Activated CD8-positive, alpha-beta T cell treated with anti-CD3 and anti-CD28 coated beads for 36 hours (primary cell): ENCODE data around the gene KIRREL3. TPM values are rescaled to one million over a fixed set of nuclear protein-coding genes. Genes with fewer than 3 reads are reported as not detected.

Source experiments
- ATAC-seq: fragments of 200-7000 bp; cut with Tn5 transposase; one replicate; pipeline ENCODE4 v1.10.0; 2021; ENCODE audit warnings: mild to moderate bottlenecking, moderate library complexity
- CTCF ChIA-PET: fragments of 350-600 bp; sonication (Branson Sonifier 250); formaldehyde crosslinking; loops from one replicate; lab custom pipeline; 2021; ENCODE audit warnings: antibody characterized with exemption; lab: Charles Lee
- POLR2A ChIA-PET: fragments of 350-600 bp; sonication (Branson Sonifier 250); formaldehyde crosslinking; loops from one replicate; lab custom pipeline; 2021; ENCODE audit warnings: antibody characterized with exemption; lab: Charles Lee
- DNase-seq: peaks from one replicate; pipeline ENCODE4 v3.0.0-alpha.2; 2020
- H3K27ac Mint-ChIP-seq: one replicate; pipeline ENCODE4 v1.8.0; 2021; ENCODE audit warnings: mild to moderate bottlenecking, mixed read lengths
- H3K27me3 Mint-ChIP-seq: one replicate; pipeline ENCODE4 v1.8.0; 2021; ENCODE audit warnings: mixed read lengths
- H3K36me3 Mint-ChIP-seq: one replicate; pipeline ENCODE4 v1.8.0; 2021; ENCODE audit warnings: low read depth, mixed read lengths
- H3K4me1 Mint-ChIP-seq: one replicate; pipeline ENCODE4 v1.8.0; 2021; ENCODE audit warnings: low read depth, mixed read lengths
- H3K4me3 Mint-ChIP-seq: one replicate; pipeline ENCODE4 v1.8.0; 2021; ENCODE audit warnings: mild to moderate bottlenecking, moderate library complexity, mixed read lengths
- H3K9me3 Mint-ChIP-seq: one replicate; pipeline ENCODE4 v1.8.0; 2021; ENCODE audit warnings: mixed read lengths
- CTCF ChIP-seq: fragments of 200-600 bp; IDR thresholded peaks from one replicate; pipeline ENCODE4 v1.8.0; 2022; ENCODE audit warnings: antibody characterized with exemption, mild to moderate bottlenecking
- intact Hi-C: fragments of 100-400 bp; cut with micrococcal nuclease; formaldehyde crosslinking; loops from one replicate; pipeline ENCODE4 v1.10.0; 2022
- total RNA-seq, 2 experiments: library from RNA; stranded (reverse); gene quantifications; one replicate each; pipeline ENCODE4 v1.2.3, GENCODE V29; 2021

The KIRREL3 gene
- total RNA-seq, 2 experiments from 2014 or later, result not detected

- Mint-ChIP-seq H3K4me1 (peaks cover 22% of the 10 kb centered on the region), H3K27ac (no peak overlapping the region), H3K9me3 (no peaks in the 10 kb centered on the region), H3K27me3 (peaks cover 4% of the 10 kb centered on the region), H3K36me3 (no peaks in the 10 kb centered on the region), H3K4me3 (no peak overlapping the region)
- POLR2A ChIA-PET, result no interaction called here
- no peak for TF ChIP-seq CTCF
- ATAC-seq (no peak), DNase-seq (no peak)
- CTCF ChIA-PET, result no interaction called here
- intact Hi-C loops, result no loop called here
Observed at GRCh38 chr11:126461996-126462395, 538.6 kb downstream of the KIRREL3 start.

- ChIA-PET CTCF (no interaction called here), POLR2A (no interaction called here)
- ATAC-seq (no peak), DNase-seq (no peak)
- TF ChIP-seq CTCF, result no peak
- H3K4me1 Mint-ChIP-seq, result peaks cover 15% of the 10 kb centered on the region
- H3K4me3 Mint-ChIP-seq, result no peak overlapping the region
- no peaks in the 10 kb centered on the region for H3K9me3 Mint-ChIP-seq
- no peak overlapping the region for H3K27ac Mint-ChIP-seq
- H3K36me3 Mint-ChIP-seq, result no peaks in the 10 kb centered on the region
- peaks cover 2% of the 10 kb centered on the region for H3K27me3 Mint-ChIP-seq
- intact Hi-C loops, result no loop called here
Observed at GRCh38 chr11:126461096-126461440, 539.5 kb downstream of the KIRREL3 start.

GRCh38 chr11:126460417-126461095 lies 540.0 kb downstream of the KIRREL3 start:
- Mint-ChIP-seq H3K27ac (no peak overlapping the region), H3K9me3 (no peaks in the 10 kb centered on the region), H3K4me3 (no peak overlapping the region), H3K4me1 (peaks cover 10% of the 10 kb centered on the region), H3K36me3 (no peaks in the 10 kb centered on the region), H3K27me3 (peaks cover 2% of the 10 kb centered on the region)
- POLR2A ChIA-PET, result no interaction called here
- CTCF ChIA-PET, result no interaction called here
- intact Hi-C loops, result no loop called here
- no peak for TF ChIP-seq CTCF
- DNase-seq (no peak), ATAC-seq (no peak)

- ATAC-seq (no peak), DNase-seq (no peak)
- H3K36me3 Mint-ChIP-seq, result no peaks in the 10 kb centered on the region
- intact Hi-C loops, result no loop called here
- no peak overlapping the region for H3K4me3 Mint-ChIP-seq
- peaks cover 4% of the 10 kb centered on the region for H3K4me1 Mint-ChIP-seq
- TF ChIP-seq CTCF, result no peak
- H3K27me3 Mint-ChIP-seq, result peaks cover 2% of the 10 kb centered on the region
- ChIA-PET POLR2A (no interaction called here), CTCF (interaction anchor here (1.2 kb wide), 1 partner anchor 21 kb away, joined by 6 read pairs; no protein-coding TSS in a partner anchor)
- H3K27ac Mint-ChIP-seq, result no peak overlapping the region
- no peaks in the 10 kb centered on the region for H3K9me3 Mint-ChIP-seq
Observed at GRCh38 chr11:126459691-126460281, 540.8 kb downstream of the KIRREL3 start.

- Mint-ChIP-seq H3K4me1 (no peaks in the 10 kb centered on the region), H3K4me3 (no peak overlapping the region), H3K9me3 (no peaks in the 10 kb centered on the region), H3K27ac (no peak overlapping the region), H3K27me3 (no peaks in the 10 kb centered on the region), H3K36me3 (no peaks in the 10 kb centered on the region)
- no peak for TF ChIP-seq CTCF
- intact Hi-C loops, result no loop called here
- ChIA-PET CTCF (no interaction called here), POLR2A (no interaction called here)
- ATAC-seq (no peak), DNase-seq (no peak)
Observed at GRCh38 chr11:126457817-126458216, 542.8 kb downstream of the KIRREL3 start.
